IMR-90 (cell line): ENCODE results near the gene RDH12. TPM values are rescaled to one million over a fixed set of nuclear protein-coding genes. Genes with fewer than 3 reads are reported as not detected.
A peak's percentile ranks its signal among the peaks of the same experiment; 100 is the strongest.
"Not testable (repeated sequence)": the region's sequence is repeated elsewhere in the genome, so short reads cannot be mapped to it uniquely, and the experiment has no call there.

Source experiments
- ATAC-seq: fragments of 200-7000 bp; cut with Tn5 transposase; 2 replicates; pipeline ENCODE4 v1.9.1; 2020; ENCODE audit warnings: low read depth, mild to moderate bottlenecking, moderate library complexity
- BruUV-seq: library from RNA; stranded (reverse); fragments of 400-500 nt; replicated peaks from 2 replicates; lab custom pipeline; 2021; lab: Mats Ljungman, UMichigan
- CTCF ChIA-PET: fragments of 300-600 bp; formaldehyde crosslinking; extraction: SDS; loops from one replicate; lab custom pipeline; 2021; ENCODE audit warnings: antibody characterized with exemption; lab: Yijun Ruan, JAX
- POLR2A ChIA-PET: fragments of 300-600 bp; sonication (Branson Sonifier 250); formaldehyde crosslinking; loops from one replicate; lab custom pipeline; 2022; ENCODE audit warnings: antibody characterized with exemption; ENCODE audit not compliant: unreplicated experiment; lab: Charles Lee
- DNase-seq: peaks from one replicate; pipeline ENCODE4 v3.0.0; 2013
- H2AFZ ChIP-seq: replicated peaks from 2 replicates; pipeline ENCODE3; 2013; ENCODE audit warnings: low read length, mild to moderate bottlenecking; ENCODE audit not compliant: poor library complexity
- H2AK5ac ChIP-seq: 2 replicates; pipeline ENCODE4 v1.6.1; 2013; ENCODE audit warnings: low read depth, low read length, inconsistent platforms
- H2AK9ac ChIP-seq: replicated peaks from 2 replicates; pipeline ENCODE3; 2013; ENCODE audit warnings: mild to moderate bottlenecking, low read depth, low read length, moderate library complexity; ENCODE audit not compliant: poor library complexity
- H2BK120ac ChIP-seq: 2 replicates; pipeline ENCODE4 v1.6.1; 2013; ENCODE audit warnings: low read depth, low read length, inconsistent platforms
- H2BK15ac ChIP-seq: 3 replicates; pipeline ENCODE4 v1.6.1; 2013; ENCODE audit warnings: low read depth, low read length, inconsistent platforms
- H2BK20ac ChIP-seq: 2 replicates; pipeline ENCODE4 v1.6.1; 2013; ENCODE audit warnings: low read depth, mild to moderate bottlenecking, inconsistent platforms, low read length, moderate library complexity
- H2BK5ac ChIP-seq: 2 replicates; pipeline ENCODE4 v1.6.1; 2013; ENCODE audit warnings: mild to moderate bottlenecking, low read depth, low read length, inconsistent platforms; ENCODE audit not compliant: poor library complexity, severe bottlenecking
- H3K14ac ChIP-seq: replicated peaks from 2 replicates; pipeline ENCODE4 v1.6.1; 2013; ENCODE audit warnings: low read depth, low read length, inconsistent platforms
- H3K18ac ChIP-seq: 2 replicates; pipeline ENCODE4 v1.6.1; 2013; ENCODE audit warnings: low read depth, low read length, control low read depth
- H3K23ac ChIP-seq: 2 replicates; pipeline ENCODE4 v1.6.1; 2013; ENCODE audit warnings: low read depth, low read length, inconsistent platforms
- H3K27ac ChIP-seq: 2 replicates; pipeline ENCODE4 v1.5.1; 2013; ENCODE audit warnings: mild to moderate bottlenecking, control low read depth, low read length; ENCODE audit not compliant: insufficient read depth
- H3K27me3 ChIP-seq: 2 replicates; pipeline ENCODE4 v1.6.1; 2013; ENCODE audit warnings: low read length; ENCODE audit not compliant: control insufficient read depth, insufficient read depth
- H3K36me3 ChIP-seq: 2 replicates; pipeline ENCODE4 v1.6.1; 2013; ENCODE audit warnings: low read length, mixed read lengths; ENCODE audit not compliant: control insufficient read depth, insufficient read depth
- H3K4ac ChIP-seq: 2 replicates; pipeline ENCODE4 v1.6.1; 2013; ENCODE audit warnings: low read depth, low read length, inconsistent platforms
- H3K4me1 ChIP-seq: 2 replicates; pipeline ENCODE4 v1.6.1; 2013; ENCODE audit warnings: low read length, mixed read lengths; ENCODE audit not compliant: control insufficient read depth, insufficient read depth
- H3K4me2 ChIP-seq: 2 replicates; pipeline ENCODE4 v1.6.1; 2013; ENCODE audit warnings: low read depth, mild to moderate bottlenecking, control low read depth, low read length, moderate library complexity
- H3K4me3 ChIP-seq: 2 replicates; pipeline ENCODE4 v1.5.1; 2013; ENCODE audit warnings: low read depth, mild to moderate bottlenecking, control low read depth, low read length, moderate library complexity; ENCODE audit not compliant: insufficient read depth
- H3K56ac ChIP-seq: 2 replicates; pipeline ENCODE4 v1.6.1; 2013; ENCODE audit warnings: low read length, inconsistent platforms; ENCODE audit not compliant: insufficient read depth; ENCODE audit errors: extremely low read depth
- H3K79me1 ChIP-seq, 2 experiments: 2 replicates each; pipeline ENCODE4 v1.6.1; 2013; ENCODE audit warnings: low read length in 2 of 2, inconsistent platforms in 1 of 2, low read depth in 1 of 2
- H3K9ac ChIP-seq: 2 replicates; pipeline ENCODE4 v1.6.1; 2013; ENCODE audit warnings: low read depth, low read length, control low read depth
- H3K9me1 ChIP-seq: 2 replicates; pipeline ENCODE4 v1.6.1; 2013; ENCODE audit warnings: low read length, inconsistent platforms; ENCODE audit not compliant: insufficient read depth
- H3K9me3 ChIP-seq: 2 replicates; pipeline ENCODE4 v1.6.1; 2013; ENCODE audit warnings: low read length; ENCODE audit not compliant: control insufficient read depth, insufficient read depth
- H4K20me1 ChIP-seq: 2 replicates; pipeline ENCODE4 v1.6.1; 2013; ENCODE audit warnings: low read length, inconsistent platforms; ENCODE audit not compliant: insufficient read depth
- H4K5ac ChIP-seq: 2 replicates; pipeline ENCODE4 v1.6.1; 2013; ENCODE audit warnings: mild to moderate bottlenecking, low read depth, low read length, control low read depth
- H4K8ac ChIP-seq, 2 experiments: 2 replicates each; pipeline ENCODE4 v1.6.1; 2013; ENCODE audit warnings: low read depth in 2 of 2, low read length in 2 of 2, control low read depth in 1 of 2, inconsistent platforms in 1 of 2
- H4K91ac ChIP-seq: 2 replicates; pipeline ENCODE4 v1.6.1; 2013; ENCODE audit warnings: low read depth, low read length, inconsistent platforms; ENCODE audit not compliant: insufficient read depth
- CEBPB ChIP-seq: IDR thresholded peaks from 2 replicates; pipeline ENCODE4 v1.6.1; 2012; ENCODE audit warnings: low read depth, low read length, improper control_type of control experiment
- MAZ ChIP-seq: IDR thresholded peaks from 2 replicates; pipeline ENCODE4 v1.6.1; 2012; ENCODE audit warnings: low read depth, mild to moderate bottlenecking, low read length, improper control_type of control experiment, moderate library complexity, borderline replicate concordance
- MXI1 ChIP-seq: IDR thresholded peaks from 2 replicates; pipeline ENCODE4 v1.6.1; 2012; ENCODE audit warnings: low read depth, mild to moderate bottlenecking, low read length, moderate library complexity, borderline replicate concordance
- NFE2L2 ChIP-seq: fragments of 150-350 bp; IDR thresholded peaks from 2 replicates; pipeline ENCODE4 v1.6.1; 2016; ENCODE audit warnings: low read depth, mild to moderate bottlenecking, low read length
- POLR2A ChIP-seq: IDR thresholded peaks from 2 replicates; pipeline ENCODE4 v1.6.1; 2012; ENCODE audit warnings: mild to moderate bottlenecking, low read depth, low read length
- RAD21 ChIP-seq: IDR thresholded peaks from 2 replicates; pipeline ENCODE4 v1.6.1; 2012; ENCODE audit warnings: low read length, improper control_type of control experiment
- RFX5 ChIP-seq: IDR thresholded peaks from 2 replicates; pipeline ENCODE4 v1.8.0; 2012; ENCODE audit warnings: low read depth, mild to moderate bottlenecking, low read length, moderate library complexity
- WGBS, 2 experiments: methylation state at CpG; one replicate each; pipeline versions ENCODE4 v1.1.5 to v1.1.7; 2013; ENCODE audit warnings: missing lambda C conversion rate in 2 of 2; ENCODE audit not compliant: insufficient read length in 1 of 2; ENCODE audit errors: extremely low coverage in 2 of 2; 5-methylcytosine and 5-hydroxymethylcytosine counted together
- dilution Hi-C: fragments of 300-500 bp; cut with HindIII; formaldehyde crosslinking; loops from one replicate; pipeline ENCODE4 v1.14.3; 2018; ENCODE audit warnings: low sequenced_read_pairs; ENCODE audit not compliant: unreplicated experiment
- in situ Hi-C: fragments of 300-500 bp; cut with MboI; formaldehyde crosslinking; loops from 3 replicates; pipeline ENCODE4 v1.14.3; 2019; ENCODE audit warnings: low sequenced_read_pairs, inconsistent platforms, mixed read lengths
- intact Hi-C: fragments of 100-400 bp; cut with micrococcal nuclease; formaldehyde crosslinking; loops from 2 replicates; pipeline ENCODE4 v1.10.0; 2022
- polyA plus RNA-seq, 3 experiments: library from polyadenylated mRNA; depleted of rRNA; stranded (reverse); fragments of >200 nt; gene quantifications; 2 replicates each; pipeline ENCODE4 v1.2.3, GENCODE V29; 2012; ENCODE audit warnings: low replicate concordance in 1 of 3
- total RNA-seq: library from RNA; depleted of rRNA; stranded (reverse); fragments of >200 nt; gene quantifications from 2 replicates; pipeline ENCODE4 v1.2.3, GENCODE V29; 2012
- TF ChIP-seq, protein P1 (sequence below): fragments of 150-350 bp; IDR thresholded peaks from 2 replicates; pipeline ENCODE4 v1.6.1; 2017; ENCODE audit warnings: mild to moderate bottlenecking, antibody characterized with exemption, low read length, low read depth

Gene RDH12
- total and polyA plus RNA-seq, 2 of the 4 experiments (the other 2 are of a cell fraction), result not detected

- H3K9ac ChIP-seq, result no peak overlapping the region
- H2BK15ac ChIP-seq, result no peak overlapping the region
- CTCF ChIA-PET, result no interaction called here
- no peaks in the 10 kb centered on the region for H3K79me1 ChIP-seq
- no peak for DNase-seq
- H2AK5ac ChIP-seq, result no peak overlapping the region
- H2BK5ac ChIP-seq, result no peak overlapping the region
- WGBS, 2 experiments, result no CpG with 5 or more reads among the region's 2 CpGs
- in situ Hi-C loops, result loop anchor here (25.0 kb wide), 1 partner anchor 281 kb away; no protein-coding TSS in a partner anchor
- H3K9me3 ChIP-seq, result no peaks in the 10 kb centered on the region
- H4K8ac ChIP-seq, result no peak overlapping the region
- no peaks in the 10 kb centered on the region for H4K20me1 ChIP-seq
- no peak overlapping the region for H4K5ac ChIP-seq
- H3K9me1 ChIP-seq, result no peaks in the 10 kb centered on the region
- no peak overlapping the region for H3K4ac ChIP-seq
- dilution Hi-C loops, result no loop called here
- no peak overlapping the region for H3K4me2 ChIP-seq
- no peaks in the 10 kb centered on the region for H3K4me1 ChIP-seq
- no peak overlapping the region for H2AK9ac ChIP-seq
- H3K27me3 ChIP-seq, result peaks cover 18% of the 10 kb centered on the region
- H3K36me3 ChIP-seq, result no peaks in the 10 kb centered on the region
- no peak overlapping the region for H3K4me3 ChIP-seq
- no peak overlapping the region for H2BK20ac ChIP-seq
- TF ChIP-seq RAD21 (no peak), MAZ (no peak), RFX5 (no peak), POLR2A (no peak), NFE2L2 (no peak), MXI1 (no peak), CEBPB (no peak)
- TF ChIP-seq, protein P1, sequence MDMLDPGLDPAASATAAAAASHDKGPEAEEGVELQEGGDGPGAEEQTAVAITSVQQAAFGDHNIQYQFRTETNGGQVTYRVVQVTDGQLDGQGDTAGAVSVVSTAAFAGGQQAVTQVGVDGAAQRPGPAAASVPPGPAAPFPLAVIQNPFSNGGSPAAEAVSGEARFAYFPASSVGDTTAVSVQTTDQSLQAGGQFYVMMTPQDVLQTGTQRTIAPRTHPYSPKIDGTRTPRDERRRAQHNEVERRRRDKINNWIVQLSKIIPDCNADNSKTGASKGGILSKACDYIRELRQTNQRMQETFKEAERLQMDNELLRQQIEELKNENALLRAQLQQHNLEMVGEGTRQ, result no peak
- H2BK120ac ChIP-seq, result no peak overlapping the region
- no peak overlapping the region for H3K14ac ChIP-seq
- H3K18ac ChIP-seq, result no peak overlapping the region
- no peak overlapping the region; the same call in 1 of the 2 replicates for H3K23ac ChIP-seq
- ATAC-seq, result no peak
- BruUV-seq, result no TSS peak
- H2AFZ ChIP-seq, result peak overlapping the region; percentile 5
- no peak overlapping the region for H3K27ac ChIP-seq
- POLR2A ChIA-PET, result no interaction called here
- H4K91ac ChIP-seq, result no peak overlapping the region
- intact Hi-C loops, result no loop called here
- H3K56ac ChIP-seq, result no peak overlapping the region
These were observed 16.6 kb downstream of the RDH12 start for GRCh38 chr14:67718265-67718664.

GRCh38 chr14:67719385-67719784 is 17.7 kb downstream of the RDH12 start:
- H4K8ac ChIP-seq, H3K9me3 ChIP-seq, ATAC-seq, H3K14ac ChIP-seq, H2AFZ ChIP-seq, H2AK5ac ChIP-seq, POLR2A ChIA-PET, H3K9me1 ChIP-seq, DNase-seq, H3K18ac ChIP-seq, H2AK9ac ChIP-seq, H4K5ac ChIP-seq, H3K4me3 ChIP-seq, H2BK120ac ChIP-seq, H3K4me1 ChIP-seq, intact Hi-C loops, H3K4ac ChIP-seq, H2BK5ac ChIP-seq, H2BK20ac ChIP-seq, H4K91ac ChIP-seq, H2BK15ac ChIP-seq, H3K4me2 ChIP-seq, H3K9ac ChIP-seq, H3K23ac ChIP-seq, H3K27ac ChIP-seq, H3K56ac ChIP-seq, H4K20me1 ChIP-seq, BruUV-seq, dilution Hi-C loops, H3K36me3 ChIP-seq, H3K79me1 ChIP-seq: not testable (repeated sequence)
- peaks cover 26% of the 10 kb centered on the region for H3K27me3 ChIP-seq
- in situ Hi-C loops, result loop anchor here (25.0 kb wide), 1 partner anchor 282 kb away; no protein-coding TSS in a partner anchor
- CTCF ChIA-PET, result interaction anchor here (1.0 kb wide), 1 partner anchor 15 kb away, joined by 3 read pairs; no protein-coding TSS in a partner anchor
- no CpG with 5 or more reads among the region's 3 CpGs for WGBS, 2 experiments
